Caco-2 (cell line): ENCODE data around the gene TUT4. TPM values are rescaled to one million over a fixed set of nuclear protein-coding genes. Genes with fewer than 3 reads are reported as not detected.
A peak's percentile ranks its signal among the peaks of the same experiment; 100 is the strongest.

Source experiments
- BruUV-seq: library from RNA; stranded (reverse); fragments of 400-500 nt; replicated peaks from 2 replicates; lab custom pipeline; 2021; lab: Mats Ljungman, UMichigan
- CTCF ChIA-PET: fragments of 300-600 bp; sonication (Branson Sonifier 250); formaldehyde crosslinking; loops from one replicate; lab custom pipeline; 2022; ENCODE audit warnings: antibody characterized with exemption; lab: Charles Lee
- POLR2A ChIA-PET: fragments of 300-600 bp; sonication (Branson Sonifier 250); formaldehyde crosslinking; loops from one replicate; lab custom pipeline; 2022; ENCODE audit warnings: antibody characterized with exemption; lab: Charles Lee
- DNase-seq, 2 experiments: peaks; one replicate each; pipeline versions ENCODE4 v3.0.0 to v3.0.0-alpha.2; 2020 to 2022
- H3K27me3 ChIP-seq: replicated peaks from 2 replicates; pipeline ENCODE4 v1.6.0; 2011; ENCODE audit warnings: low read length; ENCODE audit not compliant: control insufficient read depth, insufficient read depth
- H3K36me3 ChIP-seq: 2 replicates; pipeline ENCODE4 v1.5.1; 2011; ENCODE audit warnings: low read length; ENCODE audit not compliant: control insufficient read depth, insufficient read depth
- H3K4me1 ChIP-seq: fragments of 250-450 bp; sonication (Bioruptor Pico); 2 replicates; pipeline ENCODE4 v1.5.1; 2020; ENCODE audit warnings: mild to moderate bottlenecking
- H3K4me3 ChIP-seq: 2 replicates; pipeline ENCODE4 v1.5.1; 2011; ENCODE audit warnings: low read depth, mild to moderate bottlenecking, control low read depth, low read length
- H3K9me3 ChIP-seq: fragments of 250-450 bp; sonication (Bioruptor Pico); 2 replicates; pipeline ENCODE4 v1.5.1; 2020; ENCODE audit warnings: mild to moderate bottlenecking, moderate library complexity
- H3K27ac Mint-ChIP-seq: one replicate; pipeline ENCODE4 v1.8.0; 2022; ENCODE audit warnings: mixed read lengths; ENCODE audit not compliant: unreplicated experiment
- H3K27me3 Mint-ChIP-seq: one replicate; pipeline ENCODE4 v1.8.0; 2022; ENCODE audit warnings: mixed read lengths; ENCODE audit not compliant: insufficient read depth, unreplicated experiment
- H3K36me3 Mint-ChIP-seq: one replicate; pipeline ENCODE4 v1.8.0; 2022; ENCODE audit warnings: mild to moderate bottlenecking, mixed read lengths; ENCODE audit not compliant: insufficient read depth, unreplicated experiment
- H3K4me1 Mint-ChIP-seq: one replicate; pipeline ENCODE4 v1.8.0; 2022; ENCODE audit warnings: low read depth, mixed read lengths; ENCODE audit not compliant: unreplicated experiment
- H3K4me3 Mint-ChIP-seq: one replicate; pipeline ENCODE4 v1.8.0; 2022; ENCODE audit warnings: mild to moderate bottlenecking, moderate library complexity, mixed read lengths; ENCODE audit not compliant: unreplicated experiment
- H3K9me3 Mint-ChIP-seq: one replicate; pipeline ENCODE4 v1.8.0; 2022; ENCODE audit warnings: mixed read lengths; ENCODE audit not compliant: unreplicated experiment
- intact Hi-C: fragments of 100-400 bp; cut with micrococcal nuclease; formaldehyde crosslinking; loops from one replicate; pipeline ENCODE4 v1.10.0; 2022; ENCODE audit not compliant: unreplicated experiment
- total RNA-seq: library from RNA; stranded (reverse); gene quantifications from 2 replicates; pipeline ENCODE4 v1.2.3, GENCODE V29; 2022
- TF ChIP-seq, protein P1 (sequence below), 2 experiments: fragments of 200-600 bp in 1 of 2; IDR thresholded peaks; 1 replicate in 1 of 2; 2 replicates in 1 of 2; pipeline versions ENCODE4 v1.5.1 to v1.8.0; 2011 to 2022; ENCODE audit warnings: antibody characterized with exemption in 1 of 2, control low read depth in 1 of 2, inconsistent platforms in 1 of 2, low read depth in 1 of 2, low read length in 1 of 2, mild to moderate bottlenecking in 1 of 2, moderate library complexity in 1 of 2; ENCODE audit not compliant: insufficient read depth in 1 of 2, severe bottlenecking in 1 of 2, unreplicated experiment in 1 of 2

The TUT4 gene
- total RNA-seq, 1 experiment from 2014 or later: 54.9 TPM

DNA sequence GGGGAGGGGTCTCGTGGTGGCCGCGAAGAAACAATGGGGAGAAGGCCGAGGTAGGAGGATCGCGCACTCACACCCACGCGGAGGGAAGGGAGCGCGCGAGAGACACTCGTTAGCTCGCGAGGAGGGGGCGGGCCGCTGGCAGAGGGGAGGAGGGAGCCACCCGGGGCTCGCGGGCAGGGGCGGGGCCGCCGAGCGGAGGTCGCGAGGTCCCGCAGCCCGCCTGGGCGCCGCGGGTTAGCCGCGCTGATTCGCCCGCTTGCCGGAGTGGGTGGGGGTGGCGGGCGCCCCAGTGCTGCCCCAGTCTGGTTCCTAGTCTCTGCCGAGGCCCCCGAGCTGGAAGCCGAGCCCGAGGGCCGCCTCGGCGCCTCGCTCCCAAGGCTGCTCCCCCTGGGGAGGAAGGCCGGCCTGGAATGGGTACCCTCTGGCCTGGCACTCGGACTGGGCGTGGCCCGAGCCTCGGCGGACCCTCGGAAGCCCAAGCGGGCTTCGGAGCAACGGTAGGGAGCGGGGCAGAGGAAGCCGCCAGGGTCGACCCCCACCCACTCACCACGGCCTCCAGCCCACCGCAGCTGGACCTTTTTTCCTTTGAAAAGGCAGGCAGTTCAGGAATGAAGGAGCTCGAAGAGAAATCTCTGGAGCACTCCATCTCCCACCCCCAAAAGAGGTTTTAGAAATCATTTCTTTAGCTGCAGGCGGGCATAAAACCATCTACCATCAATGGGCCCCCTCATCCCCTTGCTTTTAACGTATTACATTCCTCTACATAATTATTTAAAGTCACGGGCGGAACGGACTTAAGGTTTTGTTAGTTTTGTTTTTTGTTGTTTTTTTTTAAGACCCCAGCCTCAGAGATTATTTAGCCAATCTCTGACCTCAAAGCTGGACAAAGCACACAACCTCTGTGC, 722 bp upstream of the TUT4 start:
- H3K27ac Mint-ChIP-seq: no peak overlapping the region
- H3K9me3 Mint-ChIP-seq: peaks cover 1% of the 10 kb centered on the region
- no peak overlapping the region for H3K4me3 Mint-ChIP-seq
- H3K9me3 ChIP-seq: no peaks in the 10 kb centered on the region
- H3K4me1 ChIP-seq: peaks cover 28% of the 10 kb centered on the region; the same call in 1 of the 2 replicates
- BruUV-seq: no TSS peak
- H3K4me3 ChIP-seq: peak overlapping the region; percentile 89
- no peaks in the 10 kb centered on the region for H3K27me3 Mint-ChIP-seq
- TF ChIP-seq, protein P1, sequence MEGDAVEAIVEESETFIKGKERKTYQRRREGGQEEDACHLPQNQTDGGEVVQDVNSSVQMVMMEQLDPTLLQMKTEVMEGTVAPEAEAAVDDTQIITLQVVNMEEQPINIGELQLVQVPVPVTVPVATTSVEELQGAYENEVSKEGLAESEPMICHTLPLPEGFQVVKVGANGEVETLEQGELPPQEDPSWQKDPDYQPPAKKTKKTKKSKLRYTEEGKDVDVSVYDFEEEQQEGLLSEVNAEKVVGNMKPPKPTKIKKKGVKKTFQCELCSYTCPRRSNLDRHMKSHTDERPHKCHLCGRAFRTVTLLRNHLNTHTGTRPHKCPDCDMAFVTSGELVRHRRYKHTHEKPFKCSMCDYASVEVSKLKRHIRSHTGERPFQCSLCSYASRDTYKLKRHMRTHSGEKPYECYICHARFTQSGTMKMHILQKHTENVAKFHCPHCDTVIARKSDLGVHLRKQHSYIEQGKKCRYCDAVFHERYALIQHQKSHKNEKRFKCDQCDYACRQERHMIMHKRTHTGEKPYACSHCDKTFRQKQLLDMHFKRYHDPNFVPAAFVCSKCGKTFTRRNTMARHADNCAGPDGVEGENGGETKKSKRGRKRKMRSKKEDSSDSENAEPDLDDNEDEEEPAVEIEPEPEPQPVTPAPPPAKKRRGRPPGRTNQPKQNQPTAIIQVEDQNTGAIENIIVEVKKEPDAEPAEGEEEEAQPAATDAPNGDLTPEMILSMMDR (IDR thresholded peaks at IDR 0.05; ENCODE audit: insufficient read depth in 1 of 2, low read depth in 1 of 2, low read length in 1 of 2, severe bottlenecking in 1 of 2, unreplicated experiment in 1 of 2): no peak
- no peaks in the 10 kb centered on the region for H3K27me3 ChIP-seq
- no peaks in the 10 kb centered on the region for H3K36me3 Mint-ChIP-seq
- H3K36me3 ChIP-seq: no peaks in the 10 kb centered on the region
- DNase-seq: peak; percentile 83 to 87
- intact Hi-C loops: loop anchor here (2.0 kb wide), 1 partner anchor 79 kb away; the partner anchor contains the start of gene SHISAL2A
- ChIA-PET CTCF (interaction anchor here (0.6 to 1.2 kb wide), 6 partner anchors 14 to 1257 kb away, joined by 3 to 8 read pairs (median 4); no protein-coding TSS in a partner anchor), POLR2A (interaction anchor here (0.5 to 1.9 kb wide), 7 partner anchors 72 to 773 kb away, joined by 3 to 14 read pairs (median 5); partner anchors contain the start of genes ORC1, PRPF38A and SHISAL2A)
- peaks cover 34% of the 10 kb centered on the region for H3K4me1 Mint-ChIP-seq

DNA sequence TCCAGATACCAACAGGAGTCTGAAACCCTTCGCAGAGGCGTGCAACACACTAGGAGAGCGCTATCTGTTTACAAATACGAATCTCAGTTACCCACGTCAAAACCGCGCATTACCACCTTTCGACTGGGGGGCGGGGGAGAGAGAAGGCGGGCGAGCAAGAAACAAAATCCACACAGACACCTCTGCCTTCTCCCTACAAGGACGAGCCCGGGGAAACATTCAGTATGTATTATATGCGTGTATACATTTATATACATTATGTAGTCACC, 722 bp downstream of the TUT4 start:
- H3K4me1 Mint-ChIP-seq: peaks cover 35% of the 10 kb centered on the region
- H3K36me3 Mint-ChIP-seq: no peaks in the 10 kb centered on the region
- no peaks in the 10 kb centered on the region for H3K9me3 Mint-ChIP-seq
- Histone ChIP-seq H3K27me3 (no peaks in the 10 kb centered on the region), H3K4me3 (peak overlapping the region; percentile 89), H3K4me1 (peaks cover 26% of the 10 kb centered on the region; the same call in 1 of the 2 replicates), H3K9me3 (no peaks in the 10 kb centered on the region), H3K36me3 (no peaks in the 10 kb centered on the region)
- TF ChIP-seq, protein P1 (IDR thresholded peaks at IDR 0.05; ENCODE audit: insufficient read depth in 1 of 2, low read depth in 1 of 2, low read length in 1 of 2, severe bottlenecking in 1 of 2, unreplicated experiment in 1 of 2): no peak
- ChIA-PET CTCF (no interaction called here), POLR2A (no interaction called here)
- no peak overlapping the region for H3K27ac Mint-ChIP-seq
- intact Hi-C loops: loop anchor here (1.0 to 2.0 kb wide), 2 partner anchors 81 to 110 kb away; partner anchors contain the start of gene SHISAL2A
- H3K4me3 Mint-ChIP-seq: no peak overlapping the region
- no TSS peak for BruUV-seq
- no peaks in the 10 kb centered on the region for H3K27me3 Mint-ChIP-seq
- DNase-seq: peak; percentile 42 to 44

DNA sequence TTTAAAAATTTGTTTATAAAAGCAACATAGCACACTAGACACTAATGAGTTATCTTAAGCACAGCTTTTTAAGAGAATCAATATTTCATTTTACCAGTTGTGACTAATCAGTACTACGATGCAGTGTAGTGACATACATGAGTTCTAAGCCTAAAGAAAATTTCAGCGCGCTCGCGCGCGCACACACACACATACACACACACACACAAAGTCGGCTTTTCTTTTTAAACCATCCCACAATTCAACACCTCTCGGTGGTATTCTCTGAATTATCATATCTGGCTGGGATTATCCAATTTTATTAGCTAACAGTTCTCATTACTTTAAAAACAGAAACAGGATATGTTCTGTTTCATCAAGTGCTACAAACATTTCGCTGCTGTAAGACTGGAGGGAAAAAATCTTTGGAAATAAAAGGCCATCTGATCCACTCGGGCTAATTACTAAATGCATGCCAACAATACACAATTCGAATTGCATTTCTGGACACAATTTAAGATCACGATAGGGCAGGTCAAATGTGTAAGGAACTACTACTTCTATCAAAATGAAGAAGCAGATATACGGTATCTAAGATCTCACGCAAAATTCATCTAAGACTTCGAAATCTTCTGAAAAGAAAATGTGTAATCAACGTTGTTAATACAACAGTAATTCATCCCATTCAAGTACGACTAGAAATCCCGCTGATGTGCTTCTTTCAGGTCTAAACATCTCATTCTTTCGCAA, 1.2 kb downstream of the TUT4 start:
- Mint-ChIP-seq H3K9me3 (no peaks in the 10 kb centered on the region), H3K4me3 (no peak overlapping the region), H3K36me3 (no peaks in the 10 kb centered on the region), H3K27ac (no peak overlapping the region), H3K27me3 (no peaks in the 10 kb centered on the region), H3K4me1 (peaks cover 32% of the 10 kb centered on the region)
- TSS peak; percentile 46 for BruUV-seq
- H3K4me1 ChIP-seq: peaks cover 21% of the 10 kb centered on the region; the same call in 1 of the 2 replicates
- no peaks in the 10 kb centered on the region for H3K36me3 ChIP-seq
- H3K4me3 ChIP-seq: peak overlapping the region; percentile 89
- POLR2A ChIA-PET: no interaction called here
- H3K27me3 ChIP-seq: no peaks in the 10 kb centered on the region
- TF ChIP-seq, protein P1 (IDR thresholded peaks at IDR 0.05; ENCODE audit: insufficient read depth in 1 of 2, low read depth in 1 of 2, low read length in 1 of 2, severe bottlenecking in 1 of 2, unreplicated experiment in 1 of 2): no peak
- DNase-seq: no peak
- intact Hi-C loops: loop anchor here (1.0 to 2.0 kb wide), 2 partner anchors 81 to 111 kb away; partner anchors contain the start of gene SHISAL2A
- H3K9me3 ChIP-seq: no peaks in the 10 kb centered on the region
- CTCF ChIA-PET: no interaction called here
